GM12801 (cell line): Measurements from ENCODE around the gene LPCAT2.

Experiments used
- CTCF ChIP-seq: IDR thresholded peaks from one replicate; pipeline ENCODE4 v1.5.1; 2011; ENCODE audit warnings: control low read depth; ENCODE audit not compliant: insufficient read length; ENCODE audit errors: extremely low read depth

The LPCAT2 gene

GRCh38 chr16:55568207-55568606, 59.3 kb downstream of the LPCAT2 start:
- TF ChIP-seq CTCF, result no peak

GRCh38 chr16:55569025-55569424, 60.2 kb downstream of the LPCAT2 start:
- no peak for TF ChIP-seq CTCF

- no peak for TF ChIP-seq CTCF
These were observed 61.3 kb downstream of the LPCAT2 start for GRCh38 chr16:55570159-55570558.

GRCh38 chr16:55571191-55571897, 62.5 kb downstream of the LPCAT2 start:
- TF ChIP-seq CTCF, result no peak

GRCh38 chr16:55572439-55572838, 63.6 kb downstream of the LPCAT2 start:
- TF ChIP-seq CTCF, result no peak

GRCh38 chr16:55574811-55575210, 65.9 kb downstream of the LPCAT2 start:
- no peak for TF ChIP-seq CTCF

- no peak for TF ChIP-seq CTCF
These were observed 66.6 kb downstream of the LPCAT2 start for GRCh38 chr16:55575496-55575895.
